CD4-positive, alpha-beta T cell treated with Interleukin-17A for 1 hour (primary cell): ENCODE results near the gene TKTL1.

Experiments used
- DNase-seq: peaks from one replicate; pipeline ENCODE4 v3.0.0-alpha.2; 2020

Gene TKTL1

GRCh38 chrX:154378799-154379568 lies 83.4 kb downstream of the TKTL1 start, which contains the start of gene EMD:
EMD (plus strand) TSS chrX:154379295; CDS start chrX:154379485, 190 bp downstream.
- peak; percentile 98 for DNase-seq

- DNase-seq: no peak
Observed at GRCh38 chrX:154379569-154379951, 84.0 kb downstream of the TKTL1 start.
